Memory B cell (primary cell): Measurements from ENCODE around the gene DDX46.
"Not testable (repeated sequence)": the region's sequence is repeated elsewhere in the genome, so short reads cannot be mapped to it uniquely, and the experiment has no call there.

ENCODE experiments used
- ATAC-seq: fragments of 150-1000 bp; cut with Tn5 transposase; 2 replicates; pipeline ENCODE4 v1.10.0; 2021; ENCODE audit warnings: low read depth, mild to moderate bottlenecking, moderate library complexity
- DNase-seq, 2 donors: peaks; one replicate each; pipeline ENCODE4 v3.0.0; 2022; ENCODE audit warnings: low spot score in 2 of 2
- H3K27ac Mint-ChIP-seq: one replicate; pipeline ENCODE4 v1.8.0; 2022; ENCODE audit warnings: mild to moderate bottlenecking, moderate library complexity, mixed read lengths
- H3K27me3 Mint-ChIP-seq: one replicate; pipeline ENCODE4 v1.8.0; 2022; ENCODE audit warnings: mixed read lengths
- H3K36me3 Mint-ChIP-seq: one replicate; pipeline ENCODE4 v1.8.0; 2022; ENCODE audit warnings: mild to moderate bottlenecking, mixed read lengths
- H3K4me1 Mint-ChIP-seq: one replicate; pipeline ENCODE4 v1.8.0; 2022; ENCODE audit warnings: mixed read lengths
- H3K4me3 Mint-ChIP-seq: one replicate; pipeline ENCODE4 v1.8.0; 2022; ENCODE audit warnings: mild to moderate bottlenecking, moderate library complexity, mixed read lengths
- H3K9me3 Mint-ChIP-seq: one replicate; pipeline ENCODE4 v1.8.0; 2022; ENCODE audit warnings: mixed read lengths

Gene DDX46

GRCh38 chr5:134758504-134759341, at the start of gene DDX46:
Gene DDX46, plus strand, starts transcription at chr5:134758779. Its CDS starts 160 bp downstream, at chr5:134758939.
- peak; percentile 90 to 93 for DNase-seq
- peak; percentile 97 for ATAC-seq
- Mint-ChIP-seq H3K36me3 (peaks cover under 1% of the 10 kb centered on the region), H3K27ac (peak within 1 kb of the TSS; percentile 98), H3K9me3 (no peaks in the 10 kb centered on the region), H3K4me3 (peak within 1 kb of the TSS; percentile 99), H3K27me3 (no peaks in the 10 kb centered on the region), H3K4me1 (peaks cover 27% of the 10 kb centered on the region)

GRCh38 chr5:134714120-134714519, 44.5 kb upstream of the DDX46 start:
- H3K36me3 Mint-ChIP-seq: peaks cover 26% of the 10 kb centered on the region
- H3K27me3 Mint-ChIP-seq: no peaks in the 10 kb centered on the region
- ATAC-seq (no peak), DNase-seq (no peak)
- no peaks in the 10 kb centered on the region for H3K4me1 Mint-ChIP-seq
- no peak overlapping the region for H3K27ac Mint-ChIP-seq
- no peaks in the 10 kb centered on the region for H3K9me3 Mint-ChIP-seq
- no peak overlapping the region for H3K4me3 Mint-ChIP-seq

GRCh38 chr5:134714541-134714940, 44.0 kb upstream of the DDX46 start:
- no peak overlapping the region for H3K4me3 Mint-ChIP-seq
- H3K27me3 Mint-ChIP-seq: no peaks in the 10 kb centered on the region
- ATAC-seq (no peak), DNase-seq (no peak)
- H3K27ac Mint-ChIP-seq: no peak overlapping the region
- no peaks in the 10 kb centered on the region for H3K9me3 Mint-ChIP-seq
- H3K36me3 Mint-ChIP-seq: peaks cover 24% of the 10 kb centered on the region
- no peaks in the 10 kb centered on the region for H3K4me1 Mint-ChIP-seq

- H3K4me1 Mint-ChIP-seq, H3K27me3 Mint-ChIP-seq, H3K4me3 Mint-ChIP-seq, ATAC-seq, DNase-seq, H3K9me3 Mint-ChIP-seq, H3K27ac Mint-ChIP-seq: not testable (repeated sequence)
- H3K36me3 Mint-ChIP-seq: peaks cover 21% of the 10 kb centered on the region
Observed at GRCh38 chr5:134715466-134715865, 43.1 kb upstream of the DDX46 start.

GRCh38 chr5:134724872-134725271, 33.7 kb upstream of the DDX46 start:
- H3K4me1 Mint-ChIP-seq: no peaks in the 10 kb centered on the region

GRCh38 chr5:134732819-134733218, 25.8 kb upstream of the DDX46 start:
- ATAC-seq: no peak
- no peak overlapping the region for H3K27ac Mint-ChIP-seq
- no peaks in the 10 kb centered on the region for H3K4me1 Mint-ChIP-seq
- H3K36me3 Mint-ChIP-seq: no peaks in the 10 kb centered on the region
- H3K27me3 Mint-ChIP-seq: no peaks in the 10 kb centered on the region
- no peaks in the 10 kb centered on the region for H3K9me3 Mint-ChIP-seq
- no peak for DNase-seq
- H3K4me3 Mint-ChIP-seq: no peak overlapping the region

More at GRCh38 chr5:134724872-134725271, 33.7 kb upstream of the DDX46 start:
- Mint-ChIP-seq H3K27me3 (no peaks in the 10 kb centered on the region), H3K27ac (no peak overlapping the region), H3K4me3 (no peak overlapping the region), H3K36me3 (peaks cover 4% of the 10 kb centered on the region), H3K9me3 (no peaks in the 10 kb centered on the region)
- ATAC-seq (no peak), DNase-seq (no peak)

- Mint-ChIP-seq H3K4me3 (no peak overlapping the region), H3K9me3 (no peaks in the 10 kb centered on the region), H3K27me3 (no peaks in the 10 kb centered on the region), H3K27ac (no peak overlapping the region), H3K4me1 (peaks cover 6% of the 10 kb centered on the region), H3K36me3 (no peaks in the 10 kb centered on the region)
- no peak for ATAC-seq
- DNase-seq: no peak
Observed at GRCh38 chr5:134735243-134735642, 23.3 kb upstream of the DDX46 start.

- Mint-ChIP-seq H3K27me3 (no peaks in the 10 kb centered on the region), H3K4me1 (peaks cover 6% of the 10 kb centered on the region), H3K4me3 (no peak overlapping the region), H3K9me3 (no peaks in the 10 kb centered on the region), H3K27ac (no peak overlapping the region), H3K36me3 (peaks cover 2% of the 10 kb centered on the region)
- no peak for ATAC-seq
- no peak for DNase-seq
Observed at GRCh38 chr5:134736173-134736812, 22.3 kb upstream of the DDX46 start.

- peak; percentile 96 for ATAC-seq
- H3K4me3 Mint-ChIP-seq: peak within 1 kb of the TSS; percentile 98
- H3K27me3 Mint-ChIP-seq: no peaks in the 10 kb centered on the region
Observed at GRCh38 chr5:134738133-134738962, 20.2 kb upstream of the DDX46 start, which contains the start of gene CAMLG. Gene CAMLG, plus strand, starts transcription at chr5:134738548. Its CDS starts 73 bp downstream, at chr5:134738621.

GRCh38 chr5:134738963-134739661, 19.5 kb upstream of the DDX46 start:
- Mint-ChIP-seq H3K27me3 (no peaks in the 10 kb centered on the region), H3K9me3 (no peaks in the 10 kb centered on the region), H3K27ac (peak overlapping the region; percentile 94), H3K36me3 (peaks cover 3% of the 10 kb centered on the region), H3K4me3 (peak overlapping the region; percentile 98), H3K4me1 (peaks cover 8% of the 10 kb centered on the region)
- ATAC-seq (peak; percentile 23), DNase-seq (peak in 1 of 2 donors; percentile 17)

More at GRCh38 chr5:134738133-134738962, 20.2 kb upstream of the DDX46 start, which contains the start of gene CAMLG:
- peak; percentile 95 for DNase-seq
- peaks cover 3% of the 10 kb centered on the region for H3K36me3 Mint-ChIP-seq
- H3K9me3 Mint-ChIP-seq: no peaks in the 10 kb centered on the region
- peaks cover 8% of the 10 kb centered on the region for H3K4me1 Mint-ChIP-seq
- peak within 1 kb of the TSS; percentile 94 for H3K27ac Mint-ChIP-seq

GRCh38 chr5:134741052-134741451, 17.5 kb upstream of the DDX46 start:
- Mint-ChIP-seq H3K4me3 (no peak overlapping the region), H3K27me3 (no peaks in the 10 kb centered on the region), H3K27ac (no peak overlapping the region), H3K9me3 (no peaks in the 10 kb centered on the region), H3K36me3 (peaks cover 3% of the 10 kb centered on the region), H3K4me1 (peaks cover 8% of the 10 kb centered on the region)
- no peak for ATAC-seq
- no peak for DNase-seq

GRCh38 chr5:134742134-134742533, 16.4 kb upstream of the DDX46 start:
- no peaks in the 10 kb centered on the region for H3K9me3 Mint-ChIP-seq
- H3K4me1 Mint-ChIP-seq: peaks cover 8% of the 10 kb centered on the region
- no peak for ATAC-seq
- peaks cover 3% of the 10 kb centered on the region for H3K36me3 Mint-ChIP-seq
- H3K4me3 Mint-ChIP-seq: no peak overlapping the region
- H3K27ac Mint-ChIP-seq: no peak overlapping the region
- no peaks in the 10 kb centered on the region for H3K27me3 Mint-ChIP-seq
- DNase-seq: no peak

GRCh38 chr5:134749415-134749814, 9.2 kb upstream of the DDX46 start:
- peaks cover 3% of the 10 kb centered on the region for H3K36me3 Mint-ChIP-seq
- ATAC-seq (no peak), DNase-seq (no peak)
- H3K27ac Mint-ChIP-seq: peak overlapping the region; percentile 45
- H3K27me3 Mint-ChIP-seq: no peaks in the 10 kb centered on the region
- no peaks in the 10 kb centered on the region for H3K9me3 Mint-ChIP-seq
- H3K4me3 Mint-ChIP-seq: no peak overlapping the region
- H3K4me1 Mint-ChIP-seq: peaks cover 4% of the 10 kb centered on the region
